Endothelial cell (in vitro differentiated cells): Measurements from ENCODE around the gene CEP192. TPM values are rescaled to one million over a fixed set of nuclear protein-coding genes. Genes with fewer than 3 reads are reported as not detected.

Source experiments
- DNase-seq: peaks from one replicate; pipeline ENCODE4 v3.0.0; 2021; ENCODE audit warnings: low spot score
- H3K27ac Mint-ChIP-seq: one replicate; pipeline ENCODE4 v1.8.0; 2021; ENCODE audit warnings: mixed read lengths, inconsistent platforms; ENCODE audit not compliant: unreplicated experiment
- H3K27me3 Mint-ChIP-seq: one replicate; pipeline ENCODE4 v1.8.0; 2021; ENCODE audit warnings: mild to moderate bottlenecking, moderate library complexity, mixed read lengths, inconsistent platforms; ENCODE audit not compliant: unreplicated experiment
- H3K36me3 Mint-ChIP-seq: one replicate; pipeline ENCODE4 v1.8.0; 2021; ENCODE audit warnings: mild to moderate bottlenecking, low read depth, mixed read lengths, inconsistent platforms; ENCODE audit not compliant: unreplicated experiment
- H3K4me1 Mint-ChIP-seq: one replicate; pipeline ENCODE4 v1.8.0; 2021; ENCODE audit warnings: mild to moderate bottlenecking, mixed read lengths, inconsistent platforms; ENCODE audit not compliant: unreplicated experiment
- H3K4me3 Mint-ChIP-seq: one replicate; pipeline ENCODE4 v1.8.0; 2021; ENCODE audit warnings: mild to moderate bottlenecking, mixed read lengths, inconsistent platforms; ENCODE audit not compliant: unreplicated experiment
- H3K9me3 Mint-ChIP-seq: one replicate; pipeline ENCODE4 v1.8.0; 2021; ENCODE audit warnings: mixed read lengths, inconsistent platforms; ENCODE audit not compliant: unreplicated experiment
- CTCF ChIP-seq: fragments of 200-600 bp; sonication (generic); IDR thresholded peaks from one replicate; pipeline ENCODE4 v1.5.0; 2021; ENCODE audit warnings: antibody characterized with exemption; ENCODE audit not compliant: unreplicated experiment
- total RNA-seq: library from RNA; stranded (reverse); fragmentation: NEBNext Ultra II Directional; extraction: Animal tissue kit (Norgen Biotek cat#: 25700); gene quantifications from one replicate; pipeline ENCODE4 v1.2.1, GENCODE V29; 2021; ENCODE audit not compliant: unreplicated experiment

CEP192 gene
- total RNA-seq, 1 donor from 2014 or later: 23.2 TPM

- Mint-ChIP-seq H3K27ac (no peak overlapping the region), H3K4me3 (no peak overlapping the region), H3K27me3 (peaks cover 18% of the 10 kb centered on the region), H3K4me1 (peaks cover 2% of the 10 kb centered on the region), H3K36me3 (peaks cover 11% of the 10 kb centered on the region), H3K9me3 (no peaks in the 10 kb centered on the region)
- no peak for DNase-seq
- TF ChIP-seq CTCF: no peak
These were observed 148.8 kb downstream of the CEP192 start for GRCh38 chr18:13139885-13140450.

DNA sequence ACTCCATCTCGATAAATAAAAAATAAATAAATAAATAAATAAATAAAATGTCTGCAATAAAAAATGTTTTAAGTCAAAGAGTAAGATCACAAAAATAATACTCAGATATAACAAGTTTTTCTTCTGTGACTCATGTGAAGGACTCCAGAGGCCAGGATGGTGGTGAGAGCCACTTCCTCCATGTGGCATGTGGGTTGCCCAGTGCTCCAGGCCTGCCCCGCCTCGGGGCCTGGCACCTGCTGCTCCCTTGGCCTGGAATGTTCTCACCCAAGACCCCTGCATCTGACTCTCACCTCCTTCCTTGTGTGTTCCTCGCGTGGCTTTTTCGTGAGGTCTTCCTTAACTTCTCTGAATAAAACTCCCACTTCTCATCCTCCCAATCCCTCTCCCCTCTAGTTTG, 150.0 kb downstream of the CEP192 start:
- no peak for TF ChIP-seq CTCF
- H3K27ac Mint-ChIP-seq: no peak overlapping the region
- peaks cover 8% of the 10 kb centered on the region for H3K9me3 Mint-ChIP-seq
- no peak overlapping the region for H3K4me3 Mint-ChIP-seq
- peaks cover 4% of the 10 kb centered on the region for H3K36me3 Mint-ChIP-seq
- H3K27me3 Mint-ChIP-seq: peaks cover 12% of the 10 kb centered on the region
- DNase-seq: no peak
- peaks cover 2% of the 10 kb centered on the region for H3K4me1 Mint-ChIP-seq

- TF ChIP-seq CTCF: no peak
- H3K27ac Mint-ChIP-seq: no peak overlapping the region
- no peak overlapping the region for H3K4me3 Mint-ChIP-seq
- no peak for DNase-seq
- H3K27me3 Mint-ChIP-seq: peaks cover 4% of the 10 kb centered on the region
- H3K9me3 Mint-ChIP-seq: peaks cover 8% of the 10 kb centered on the region
- no peaks in the 10 kb centered on the region for H3K4me1 Mint-ChIP-seq
- H3K36me3 Mint-ChIP-seq: peaks cover 4% of the 10 kb centered on the region
These were observed 154.6 kb downstream of the CEP192 start for GRCh38 chr18:13145636-13146190.

DNA sequence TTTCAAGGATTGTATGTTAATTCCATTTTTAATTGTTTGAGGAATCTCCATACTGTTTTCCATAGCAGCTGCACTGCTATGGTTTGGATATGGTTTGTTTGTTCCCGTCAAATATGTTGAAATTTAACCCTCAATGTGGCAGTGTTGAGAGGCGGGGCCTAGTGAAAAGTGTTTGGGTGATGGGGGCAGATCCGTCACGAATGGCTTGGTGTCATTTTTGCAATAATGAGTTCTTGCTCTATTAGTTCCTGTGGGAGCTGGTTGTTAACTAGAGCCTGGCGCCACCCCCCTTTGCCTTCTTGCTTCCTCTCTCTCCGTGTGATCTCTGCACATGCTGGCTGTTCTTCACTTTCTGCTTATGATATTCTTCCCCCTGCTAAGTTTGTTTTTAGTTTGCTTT, 156.0 kb downstream of the CEP192 start:
- peaks cover 2% of the 10 kb centered on the region for H3K27me3 Mint-ChIP-seq
- no peak overlapping the region for H3K27ac Mint-ChIP-seq
- DNase-seq: no peak
- H3K9me3 Mint-ChIP-seq: peaks cover 8% of the 10 kb centered on the region
- no peaks in the 10 kb centered on the region for H3K4me1 Mint-ChIP-seq
- peaks cover 4% of the 10 kb centered on the region for H3K36me3 Mint-ChIP-seq
- TF ChIP-seq CTCF: no peak
- H3K4me3 Mint-ChIP-seq: no peak overlapping the region

DNA sequence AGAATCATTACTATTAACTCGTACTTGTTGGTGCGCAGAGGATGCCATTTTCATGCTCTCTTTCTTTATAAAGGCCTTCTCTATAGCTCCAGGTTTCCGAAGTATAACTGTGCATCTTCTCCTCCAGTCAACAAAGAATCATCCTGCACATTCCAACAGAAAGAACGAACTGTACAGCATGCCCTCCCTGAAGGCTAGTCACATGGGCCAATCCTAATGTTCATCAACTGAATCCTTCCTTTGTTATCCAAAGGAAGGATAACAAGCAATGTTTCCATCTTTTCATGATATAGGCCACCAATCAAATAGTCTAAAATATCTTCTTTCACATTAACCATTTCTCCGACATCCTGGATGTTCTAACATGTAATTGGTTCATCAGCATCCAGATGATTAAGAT, 160.5 kb downstream of the CEP192 start:
- DNase-seq: no peak
- Mint-ChIP-seq H3K4me3 (no peak overlapping the region), H3K9me3 (peaks cover 4% of the 10 kb centered on the region), H3K27me3 (no peaks in the 10 kb centered on the region), H3K4me1 (no peaks in the 10 kb centered on the region), H3K27ac (no peak overlapping the region), H3K36me3 (peaks cover 6% of the 10 kb centered on the region)
- TF ChIP-seq CTCF: no peak
